Renal pelvis (tissue), 12 donors: ENCODE measurements around the gene OR4C15. TPM values are rescaled to one million over a fixed set of nuclear protein-coding genes. Genes with fewer than 3 reads are reported as not detected.

Experiments used
- DNase-seq: peaks from one replicate; pipeline ENCODE4 v3.0.0-alpha.2; 2013
- long read RNA-seq, 16 experiments: transcript quantifications; one replicate each; lab custom pipeline, GENCODE V29; 2026
- polyA plus RNA-seq, 3 donors: library from polyadenylated mRNA; unstranded; fragments of 120-200 nt; gene quantifications; one replicate each; pipeline ENCODE4 v1.2.1, GENCODE V29; 2013; ENCODE audit not compliant: insufficient read length in 3 of 3

Gene OR4C15
- polyA plus RNA-seq: not detected
- long read RNA-seq, donor 1: 0 reads
- long read RNA-seq, donor 2: 0 reads
- long read RNA-seq, donor 3: 0 reads
- long read RNA-seq, donor 4: 0 reads
- long read RNA-seq, donor 5: 0 reads
- long read RNA-seq, donor 6: 0 reads
- long read RNA-seq, donor 7: 0 reads
- long read RNA-seq, donor 8: 0 reads
- long read RNA-seq, donor 9: 0 reads
- long read RNA-seq, donor 10: 0 reads
- long read RNA-seq, donor 11: 0 reads
- long read RNA-seq, donor 12: 0 reads
- long read RNA-seq, donor 13: 0 reads
- long read RNA-seq, donor 14: 0 reads
- long read RNA-seq, donor 15: 0 reads
- long read RNA-seq, donor 16: 0 reads

DNA sequence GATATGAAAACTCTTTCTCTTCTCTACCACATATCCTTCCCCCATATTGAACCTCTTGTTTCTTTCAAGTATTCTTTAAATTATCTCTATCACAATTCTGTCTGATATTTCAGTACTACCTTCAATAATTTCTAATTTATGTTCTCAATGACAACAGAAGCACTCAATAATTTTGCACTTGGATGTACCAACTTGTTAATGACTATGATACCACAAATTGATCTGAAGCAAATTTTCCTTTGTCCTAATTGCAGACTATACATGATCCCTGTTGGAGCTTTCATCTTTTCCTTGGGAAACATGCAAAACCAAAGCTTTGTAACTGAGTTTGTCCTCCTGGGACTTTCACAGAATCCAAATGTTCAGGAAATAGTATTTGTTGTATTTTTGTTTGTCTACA, at the start of gene OR4C15:
OR4C15 (plus strand) TSS at position 301 of the 400 bp plus-strand sequence; CDS start at position 301, 0 bp downstream.
- no peak for DNase-seq

DNA sequence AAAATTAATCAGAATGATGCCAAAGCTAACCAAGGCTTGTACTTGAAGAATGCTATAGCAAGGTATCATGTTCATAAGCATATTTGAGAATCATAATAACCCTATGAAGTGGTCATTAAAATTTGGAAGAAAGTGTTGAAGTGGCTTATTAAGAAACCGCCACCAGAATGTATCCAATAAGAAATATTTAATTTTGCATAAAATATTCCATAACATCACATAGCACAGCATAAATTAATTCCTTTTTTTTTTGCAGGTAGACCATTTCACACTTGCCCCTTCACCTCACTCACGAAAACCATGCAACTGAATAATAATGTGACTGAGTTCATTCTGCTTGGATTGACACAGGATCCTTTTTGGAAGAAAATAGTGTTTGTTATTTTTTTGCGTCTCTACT, 17.6 kb downstream of the OR4C15 start, which contains the start of gene OR4C16:
OR4C16 (plus strand) TSS at position 301 of the 400 bp plus-strand sequence; CDS start at position 301, 0 bp downstream.
- no peak for DNase-seq

DNA sequence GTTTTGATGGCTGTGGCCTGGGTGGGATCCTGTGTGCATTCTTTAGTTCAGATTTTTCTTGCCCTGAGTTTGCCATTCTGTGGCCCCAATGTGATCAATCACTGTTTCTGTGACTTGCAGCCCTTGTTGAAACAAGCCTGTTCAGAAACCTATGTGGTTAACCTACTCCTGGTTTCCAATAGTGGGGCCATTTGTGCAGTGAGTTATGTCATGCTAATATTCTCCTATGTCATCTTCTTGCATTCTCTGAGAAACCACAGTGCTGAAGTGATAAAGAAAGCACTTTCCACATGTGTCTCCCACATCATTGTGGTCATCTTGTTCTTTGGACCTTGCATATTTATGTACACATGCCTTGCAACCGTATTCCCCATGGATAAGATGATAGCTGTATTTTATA, 18.3 kb downstream of the OR4C15 start:
- DNase-seq: no peak

Other genes starting within 250 kb of the OR4C15 start
- gene OR4A16, start 211.3 kb upstream of the OR4C15 start, polyA plus RNA-seq: not detected
- gene OR4A15, start 186.5 kb upstream of the OR4C15 start, polyA plus RNA-seq: not detected
- gene OR4C16, start 17.7 kb downstream of the OR4C15 start, polyA plus RNA-seq: not detected
- not detected for gene OR4C11, start 53.2 kb downstream of the OR4C15 start, polyA plus RNA-seq
- gene OR4P4, start 80.6 kb downstream of the OR4C15 start, polyA plus RNA-seq: under 1 TPM; 0.06 to 0.21 (median 0.13) TPM
- not detected for gene OR4S2, start 93.9 kb downstream of the OR4C15 start, polyA plus RNA-seq
- not detected for gene OR4C6, start 107.7 kb downstream of the OR4C15 start, polyA plus RNA-seq
- not detected for gene OR5D13, start 219.0 kb downstream of the OR4C15 start, polyA plus RNA-seq
- gene OR5D14, start 241.1 kb downstream of the OR4C15 start, polyA plus RNA-seq: not detected